HG03460 (cell line): ENCODE measurements around the gene ZSCAN23.
A peak's percentile ranks its signal among the peaks of the same experiment; 100 is the strongest.

Source experiments
- ATAC-seq: cut with Tn5 transposase; IDR thresholded peaks from one replicate; pipeline ENCODE4 v1.9.1; 2021; ENCODE audit not compliant: unreplicated experiment

Gene ZSCAN23

GRCh38 chr6:28383235-28384142 lies 59.8 kb downstream of the ZSCAN23 start:
- ATAC-seq: peak; percentile 91
